Neural cell (in vitro differentiated cells): ENCODE measurements around the gene NEK6.

ENCODE experiments used
- CTCF ChIP-seq: fragments of 450-650 bp; IDR thresholded peaks from 2 replicates; pipeline ENCODE4 v1.5.1; 2014; ENCODE audit warnings: antibody characterized with exemption, mild to moderate bottlenecking, moderate library complexity; ENCODE audit not compliant: poor library complexity, severe bottlenecking
- EP300 ChIP-seq: fragments of 450-650 bp; conservative IDR thresholded peaks from 2 replicates; pipeline ENCODE4 v1.6.1; 2014; ENCODE audit warnings: antibody characterized with exemption, mild to moderate bottlenecking, moderate library complexity; ENCODE audit not compliant: poor library complexity, severe bottlenecking
- EZH2 ChIP-seq: fragments of 200-600, 300-800 bp; shearing (Covaris generic), sonication (generic); IDR thresholded peaks from 2 replicates; pipeline ENCODE4 v1.6.1; 2014; ENCODE audit warnings: antibody characterized with exemption, low read length, borderline replicate concordance, mild to moderate bottlenecking; ENCODE audit not compliant: insufficient read depth, poor library complexity, severe bottlenecking
- MXI1 ChIP-seq: fragments of 450-650 bp; conservative IDR thresholded peaks from 2 replicates; pipeline ENCODE4 v1.6.1; 2014; ENCODE audit warnings: antibody characterized with exemption, mild to moderate bottlenecking; ENCODE audit not compliant: poor library complexity, severe bottlenecking
- POLR2AphosphoS5 ChIP-seq: IDR thresholded peaks from 2 replicates; pipeline ENCODE4 v1.6.1; 2012
- REST ChIP-seq: IDR thresholded peaks from 2 replicates; pipeline ENCODE4 v1.6.1; 2012; ENCODE audit warnings: borderline replicate concordance
- SMC3 ChIP-seq: fragments of 450-650 bp; conservative IDR thresholded peaks from 2 replicates; pipeline ENCODE4 v1.6.1; 2014; ENCODE audit warnings: antibody characterized with exemption, mild to moderate bottlenecking, moderate library complexity; ENCODE audit not compliant: poor library complexity
- TAF1 ChIP-seq: IDR thresholded peaks from 2 replicates; pipeline ENCODE4 v1.6.1; 2012; ENCODE audit warnings: low read depth

GRCh38 chr9:124398191-124398935 lies 140.6 kb downstream of the NEK6 start:
- no peak for TF ChIP-seq CTCF
- TF ChIP-seq REST: no peak
- no peak for TF ChIP-seq MXI1
- no peak for TF ChIP-seq TAF1
- TF ChIP-seq EZH2: no peak
- no peak for TF ChIP-seq SMC3
- no peak for TF ChIP-seq POLR2AphosphoS5
- no peak for TF ChIP-seq EP300
